NCI-H2196 treated with DMSO at 0.1 percent for 48 hours (cell line): ENCODE data around the gene TUBGCP6.
"Not testable (repeated sequence)": the region's sequence is repeated elsewhere in the genome, so short reads cannot be mapped to it uniquely, and the experiment has no call there.

ENCODE experiments used
- DNase-seq: peaks from one replicate; lab custom pipeline; 2025; ENCODE audit not compliant: unreplicated experiment; lab: John Stamatoyannopoulos, UW

Gene TUBGCP6

DNA sequence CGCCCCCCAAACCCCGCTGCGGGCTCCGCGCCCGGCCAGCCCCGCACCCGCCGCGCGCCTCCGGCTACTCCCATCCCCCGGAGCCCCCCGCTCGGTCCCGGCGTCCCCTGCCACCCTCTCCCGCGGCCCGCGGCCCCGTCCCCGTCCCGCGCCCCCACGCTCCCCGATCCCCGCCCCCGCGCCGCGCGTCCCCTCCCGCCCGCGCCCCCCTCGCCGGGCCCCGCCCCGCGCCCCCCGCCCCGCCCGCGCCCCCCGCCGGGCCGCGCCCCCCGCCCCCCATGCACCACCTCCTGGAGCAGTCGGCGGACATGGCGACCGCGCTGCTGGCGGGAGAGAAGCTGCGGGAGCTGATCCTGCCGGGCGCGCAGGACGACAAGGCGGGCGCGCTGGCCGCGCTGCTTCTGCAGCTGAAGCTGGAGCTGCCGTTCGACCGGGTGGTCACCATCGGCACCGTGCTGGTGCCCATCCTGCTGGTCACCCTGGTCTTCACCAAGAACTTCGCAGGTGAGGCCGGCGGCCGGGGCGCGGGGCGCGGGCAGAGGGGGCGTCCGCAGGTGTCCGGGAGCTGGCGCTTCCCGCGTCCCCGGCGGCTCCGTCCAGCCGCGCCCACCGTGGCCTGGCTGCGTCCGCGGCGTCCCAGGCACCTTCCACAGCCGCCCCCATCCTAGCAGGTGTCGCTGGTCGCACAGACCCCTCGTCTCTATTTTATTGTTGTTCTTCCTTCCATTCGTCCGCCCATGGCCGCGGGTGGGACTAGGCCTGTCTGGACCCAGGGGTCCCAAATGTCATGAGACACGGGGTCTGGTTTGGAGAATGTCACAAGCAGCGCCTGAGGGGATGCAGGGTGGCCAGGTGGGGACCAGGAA is 74.1 kb downstream of the TUBGCP6 start, which contains the start of gene PANX2:
Gene PANX2 (plus strand): TSS at position 279 of the 866 bp plus-strand sequence. CDS start 0 bp downstream, at position 279.
- DNase-seq, result no peak

GRCh38 chr22:50169774-50170341 is 75.0 kb downstream of the TUBGCP6 start:
- no peak for DNase-seq

DNA sequence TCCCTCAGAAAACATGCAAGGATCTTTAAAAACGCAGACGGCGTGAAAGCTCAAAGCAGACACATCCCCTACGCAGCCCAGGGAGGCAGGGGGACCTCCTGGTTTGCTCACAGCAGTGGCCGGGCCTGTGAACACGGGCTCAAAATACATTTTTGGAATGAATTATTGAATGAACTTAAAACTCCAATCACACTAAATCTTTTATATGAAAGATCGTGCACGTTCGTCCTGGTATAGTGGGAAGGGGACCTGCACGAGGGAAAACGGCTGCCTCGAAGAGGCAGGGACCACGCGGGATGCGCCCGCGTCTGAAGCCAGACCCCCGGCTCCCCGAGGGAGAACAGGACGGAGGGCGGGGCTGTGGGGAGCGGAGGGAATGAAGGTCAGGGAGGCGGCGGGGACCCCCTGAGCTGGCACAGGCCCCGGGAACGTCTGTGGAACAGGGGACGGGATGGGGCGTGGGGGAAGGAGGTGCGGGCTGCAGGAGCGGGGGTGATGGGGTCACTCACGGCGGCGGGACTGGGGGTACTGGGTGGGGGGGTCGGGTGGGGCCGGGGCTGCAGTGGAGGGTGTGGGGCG is 75.6 kb downstream of the TUBGCP6 start:
- no peak for DNase-seq

- not testable (repeated sequence) for DNase-seq
Measured at GRCh38 chr22:50168490-50169180, 76.2 kb downstream of the TUBGCP6 start.

DNA sequence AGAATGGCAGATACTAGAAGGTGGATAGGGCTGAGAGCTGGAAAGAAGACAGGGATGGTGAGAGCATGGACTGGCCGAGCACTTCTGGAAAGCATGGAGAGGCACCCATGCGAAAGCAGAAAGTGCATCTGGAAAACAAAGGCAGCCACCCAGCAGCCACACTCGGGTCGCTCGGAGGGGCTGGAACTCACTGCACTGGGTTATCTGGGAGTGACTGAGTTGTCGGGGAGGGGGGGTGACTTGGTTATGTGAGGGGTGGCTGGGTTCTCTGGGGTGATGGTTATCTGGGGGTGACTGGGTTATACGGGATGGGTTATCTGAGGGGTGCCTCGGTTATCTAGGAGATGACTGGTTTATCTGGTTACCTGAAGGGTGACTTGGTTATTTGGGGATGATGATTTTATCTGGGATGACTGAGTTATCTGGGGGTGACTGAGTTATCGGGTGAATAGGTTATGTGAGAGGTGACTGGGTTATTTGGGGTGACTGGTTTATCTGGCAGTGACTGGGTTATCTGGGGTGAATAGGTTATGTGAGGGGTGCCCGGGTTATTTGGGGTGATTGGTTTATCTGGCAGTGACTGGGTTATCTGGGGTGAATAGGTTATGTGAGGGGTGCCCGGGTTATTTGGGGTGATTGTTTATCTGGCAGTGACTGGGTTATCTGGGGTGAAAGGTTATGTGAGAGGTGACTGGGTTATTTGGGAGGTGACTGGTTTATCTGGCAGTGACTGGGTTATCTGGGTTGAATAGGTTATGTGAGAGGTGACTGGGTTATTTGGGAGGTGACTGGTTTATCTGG is 76.9 kb downstream of the TUBGCP6 start:
- DNase-seq, result no peak
